IPS-NIHi7 (cell line): ENCODE data around the gene IL6.
"Not testable (repeated sequence)": the region's sequence is repeated elsewhere in the genome, so short reads cannot be mapped to it uniquely, and the experiment has no call there.

Experiments used
- DNase-seq: peaks from one replicate; pipeline ENCODE4 v3.0.0; 2012; ENCODE audit warnings: mixed read lengths; ENCODE audit errors: extremely low spot score

IL6 gene

GRCh38 chr7:22703978-22704610 lies 22.9 kb upstream of the IL6 start:
- DNase-seq = not testable (repeated sequence)

GRCh38 chr7:22704722-22705121 lies 22.3 kb upstream of the IL6 start:
- DNase-seq = not testable (repeated sequence)

- DNase-seq = not testable (repeated sequence)
These were observed 21.1 kb upstream of the IL6 start for GRCh38 chr7:22705874-22706273.

- not testable (repeated sequence) for DNase-seq
These were observed 19.8 kb upstream of the IL6 start for GRCh38 chr7:22707026-22707691.

- not testable (repeated sequence) for DNase-seq
These were observed 18.8 kb upstream of the IL6 start for GRCh38 chr7:22708214-22708613.

GRCh38 chr7:22708677-22709061 lies 18.3 kb upstream of the IL6 start:
- not testable (repeated sequence) for DNase-seq

- DNase-seq = peak; percentile 30
These were observed 17.8 kb upstream of the IL6 start for GRCh38 chr7:22709062-22709829.

- no peak for DNase-seq
These were observed 17.1 kb upstream of the IL6 start for GRCh38 chr7:22709857-22710256.

GRCh38 chr7:22712999-22713398 lies 14.0 kb upstream of the IL6 start:
- no peak for DNase-seq

GRCh38 chr7:22713463-22713862 lies 13.5 kb upstream of the IL6 start:
- no peak for DNase-seq

- no peak for DNase-seq
These were observed 11.0 kb upstream of the IL6 start for GRCh38 chr7:22715969-22716368.

GRCh38 chr7:22717760-22718159 lies 9.2 kb upstream of the IL6 start:
- no peak for DNase-seq

GRCh38 chr7:22718200-22718711 lies 8.7 kb upstream of the IL6 start:
- DNase-seq = no peak

- no peak for DNase-seq
These were observed 8.0 kb upstream of the IL6 start for GRCh38 chr7:22718911-22719420.

- DNase-seq = no peak
These were observed 5.9 kb upstream of the IL6 start for GRCh38 chr7:22720791-22721786.

GRCh38 chr7:22722536-22723180 lies 4.3 kb upstream of the IL6 start:
- no peak for DNase-seq

- DNase-seq = no peak
These were observed 3.8 kb upstream of the IL6 start for GRCh38 chr7:22723181-22723601.

GRCh38 chr7:22723637-22724036 lies 3.4 kb upstream of the IL6 start:
- DNase-seq = no peak

- DNase-seq = no peak
These were observed 2.1 kb upstream of the IL6 start for GRCh38 chr7:22724861-22725260.

GRCh38 chr7:22725585-22725984 lies 1.4 kb upstream of the IL6 start:
- DNase-seq = peak; percentile 34
